Suppressor macrophage treated with lipopolysaccharide for 1 hour (primary cell): ENCODE results near the gene NFE2L2.
"Not testable (repeated sequence)": the region's sequence is repeated elsewhere in the genome, so short reads cannot be mapped to it uniquely, and the experiment has no call there.

Experiments used
- DNase-seq, 3 donors: peaks; one replicate each; pipeline ENCODE4 v3.0.0-alpha.2; 2020 to 2022

The NFE2L2 gene

GRCh38 chr2:177188482-177189469 lies 75.8 kb downstream of the NFE2L2 start:
- no peak for DNase-seq

- DNase-seq = no peak
These were observed 76.8 kb downstream of the NFE2L2 start for GRCh38 chr2:177187631-177188312.

- DNase-seq = not testable (repeated sequence)
These were observed 78.5 kb downstream of the NFE2L2 start for GRCh38 chr2:177186038-177186437.

- DNase-seq = no peak
These were observed 79.9 kb downstream of the NFE2L2 start for GRCh38 chr2:177184606-177185005.

GRCh38 chr2:177183860-177184259 lies 80.7 kb downstream of the NFE2L2 start:
- DNase-seq = no peak
